Sciatic nerve (tissue), 2 donors: ENCODE results near the gene SERPINB11. TPM values are rescaled to one million over a fixed set of nuclear protein-coding genes. Genes with fewer than 3 reads are reported as not detected.
"Not testable (repeated sequence)": the region's sequence is repeated elsewhere in the genome, so short reads cannot be mapped to it uniquely, and the experiment has no call there.

Source experiments
- ATAC-seq: fragments of 200-7000 bp; cut with Tn5 transposase; one replicate; pipeline ENCODE4 v1.9.1; 2020; ENCODE audit warnings: mild to moderate bottlenecking, moderate library complexity
- DNase-seq: peaks from one replicate; pipeline ENCODE4 v3.0.0-alpha.2; 2020; ENCODE audit warnings: low spot score
- intact Hi-C: fragments of 100-400 bp; cut with DNase I; formaldehyde crosslinking; loops from one replicate; pipeline ENCODE4 v1.14.2; 2022
- total RNA-seq: library from RNA; stranded (reverse); fragmentation: NEBNext Ultra II Directional; extraction: Animal tissue kit (Norgen Biotek cat#: 25700); gene quantifications from one replicate; pipeline ENCODE4 v1.2.1, GENCODE V29; 2021
- donor health status: DM: no; HTN: no; CAD: no.
- donor health status: DM: no; HTN: no; CAD: no.

Gene SERPINB11
- total RNA-seq, 1 donor from 2014 or later: not detected

DNA sequence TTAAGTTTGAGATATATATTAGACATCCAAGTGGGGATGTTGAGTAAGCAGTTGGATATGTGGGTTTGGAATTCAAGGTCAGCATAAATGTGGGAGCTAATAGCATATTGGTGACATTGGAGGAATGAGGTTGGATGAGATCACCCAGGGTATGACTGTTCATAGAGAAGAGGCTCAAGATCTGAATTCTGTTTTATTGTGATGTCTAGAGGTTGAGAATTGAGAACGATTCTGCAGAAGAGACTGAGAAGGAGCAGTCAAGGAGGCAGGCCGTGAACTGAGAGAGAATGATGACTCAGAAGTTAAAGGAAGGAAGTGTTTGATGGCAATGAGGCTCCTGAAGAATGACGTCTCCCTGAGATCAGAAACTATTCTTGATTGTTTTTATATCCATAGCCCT, 5.9 kb downstream of the SERPINB11 start:
- no peak for ATAC-seq
- intact Hi-C loops: no loop called here
- no peak for DNase-seq

DNA sequence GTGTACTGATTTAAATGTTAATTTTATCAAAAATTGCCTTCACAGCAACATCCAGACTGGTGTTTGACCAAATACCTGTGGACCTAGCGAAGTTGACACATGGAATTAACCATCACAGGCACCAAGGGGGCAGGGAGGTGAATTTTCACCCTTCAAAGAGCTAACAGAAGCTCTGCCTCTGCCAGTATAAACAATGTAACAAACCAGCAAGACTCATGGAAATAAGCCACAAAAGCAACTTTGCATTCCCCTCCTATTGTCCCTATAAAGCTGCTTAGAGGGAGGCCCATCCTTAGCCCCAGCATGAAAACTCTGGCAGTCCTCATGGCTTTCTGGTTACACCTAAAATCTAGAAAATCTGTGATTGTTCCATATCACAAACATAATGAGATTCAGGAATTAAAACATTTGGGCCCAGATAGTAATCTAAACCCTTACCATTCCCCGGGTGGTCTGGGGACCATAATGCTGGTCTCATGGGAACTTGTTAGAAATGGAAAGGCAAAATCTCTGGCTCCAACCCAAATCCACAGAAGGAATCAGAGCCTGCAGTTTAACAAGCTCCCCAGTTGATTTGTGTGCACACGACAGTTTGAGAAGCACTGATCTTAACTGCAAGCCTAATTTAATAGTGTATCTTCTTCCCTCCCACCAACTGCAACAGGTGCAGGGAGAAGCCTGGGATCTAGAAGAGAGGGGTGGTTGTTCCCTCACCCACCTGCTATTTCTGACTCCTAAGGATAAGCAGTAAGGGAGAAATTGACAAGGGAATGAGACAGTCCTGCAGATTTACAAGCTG, 23.1 kb downstream of the SERPINB11 start:
- no peak for DNase-seq
- ATAC-seq: no peak

DNA sequence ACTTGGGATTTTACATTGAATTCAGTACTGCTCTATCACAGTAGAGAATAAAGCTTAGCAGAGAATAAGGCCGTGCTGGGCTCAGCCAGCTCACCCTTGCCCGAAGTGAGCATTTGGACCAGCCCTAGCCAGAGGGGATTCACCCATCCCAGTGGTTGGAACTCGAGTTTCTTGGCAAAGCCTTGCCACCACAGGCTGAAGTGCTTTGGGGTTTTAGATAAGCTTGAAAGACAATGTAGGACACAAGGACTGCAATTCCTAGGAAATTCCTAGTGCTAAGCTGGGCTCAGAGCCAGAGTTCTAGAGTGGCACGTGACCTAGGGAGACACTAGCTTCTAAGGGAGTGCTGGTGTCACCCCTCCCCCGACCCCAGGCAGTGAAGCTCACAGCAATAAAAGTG, 28.0 kb downstream of the SERPINB11 start:
- DNase-seq (no peak), ATAC-seq (no peak)
- intact Hi-C loops: no loop called here

More for the DNA sequence above, 23.1 kb downstream of the SERPINB11 start:
- intact Hi-C loops: no loop called here

DNA sequence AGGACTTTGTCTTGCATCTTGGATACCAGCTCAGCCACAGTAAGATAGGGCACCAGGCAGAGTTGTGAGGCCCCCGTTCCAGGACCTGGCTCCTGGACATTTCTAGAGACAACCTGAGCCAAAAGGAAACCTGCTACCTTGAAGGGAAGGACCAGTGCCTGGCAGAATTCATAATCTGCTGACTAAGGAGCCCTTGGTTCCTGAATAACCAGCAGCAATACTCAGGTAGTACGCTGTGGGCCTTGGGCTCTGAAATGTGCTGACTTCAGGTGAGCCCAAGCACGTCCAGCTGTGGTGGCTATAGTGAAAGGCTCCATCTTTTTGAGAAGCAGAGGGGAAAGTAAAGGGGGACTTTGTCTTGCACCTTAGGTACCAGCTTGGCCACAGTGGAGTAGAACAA, 28.5 kb downstream of the SERPINB11 start:
- intact Hi-C loops: no loop called here
- no peak for DNase-seq
- no peak for ATAC-seq

DNA sequence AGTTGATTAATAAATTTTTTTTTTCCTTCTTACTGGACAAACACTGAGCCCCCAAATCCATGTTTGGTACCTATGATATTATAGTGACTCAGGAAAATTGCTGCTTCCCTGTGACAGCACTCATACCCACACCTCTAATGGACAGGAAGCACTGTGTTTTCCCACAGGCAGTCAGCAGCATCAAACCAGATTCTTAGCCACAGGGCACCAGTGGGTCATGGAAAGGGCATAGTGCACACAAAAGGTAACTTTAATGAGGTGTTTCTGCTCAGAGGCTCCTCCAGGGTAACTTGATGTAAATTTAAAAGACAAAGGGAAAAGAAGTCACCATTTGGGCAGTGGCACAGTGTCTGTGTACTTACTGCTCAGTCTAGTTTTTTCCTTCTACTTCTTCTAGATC, 34.1 kb downstream of the SERPINB11 start:
- ATAC-seq: no peak
- no peak for DNase-seq
- intact Hi-C loops: no loop called here

DNA sequence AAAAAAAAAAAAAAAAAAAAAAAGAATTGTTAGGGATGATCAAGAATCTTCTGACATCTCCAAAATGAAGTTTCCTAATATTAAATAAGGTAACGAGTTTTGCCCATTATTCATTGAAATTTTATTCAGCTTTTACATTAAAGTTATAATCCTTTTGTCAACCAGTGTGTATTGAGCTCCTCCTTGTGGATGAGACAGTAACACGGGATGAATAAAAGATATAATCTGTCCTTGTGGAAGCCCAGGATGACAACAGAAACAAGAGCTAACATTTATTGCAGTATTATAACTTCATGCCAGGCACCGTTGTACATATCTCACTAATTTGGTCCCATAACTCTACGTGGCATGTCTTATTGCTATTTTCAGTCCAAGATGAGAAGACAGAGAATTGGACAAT, 39.0 kb downstream of the SERPINB11 start:
- DNase-seq: no peak
- ATAC-seq: no peak
- intact Hi-C loops: no loop called here

DNA sequence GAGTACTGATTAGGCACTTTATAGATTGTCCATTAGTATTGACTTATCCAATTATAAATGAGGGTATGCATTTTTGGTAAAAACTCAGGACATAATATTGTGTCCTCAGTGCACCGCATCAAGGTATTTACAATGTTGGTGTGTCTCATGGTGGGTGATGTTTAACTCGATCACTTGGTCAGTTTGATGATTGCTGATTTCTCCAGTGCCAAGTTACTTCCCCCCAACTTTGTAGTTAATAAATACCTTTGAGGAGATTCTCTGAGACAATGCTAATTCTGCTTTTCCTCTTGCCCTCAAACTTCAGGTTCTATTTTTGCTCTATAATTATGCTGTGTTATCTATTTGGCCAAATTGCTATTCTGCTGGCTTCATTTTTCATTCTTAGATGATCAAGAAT, 44.2 kb downstream of the SERPINB11 start:
- intact Hi-C loops: no loop called here
- no peak for DNase-seq
- no peak for ATAC-seq

DNA sequence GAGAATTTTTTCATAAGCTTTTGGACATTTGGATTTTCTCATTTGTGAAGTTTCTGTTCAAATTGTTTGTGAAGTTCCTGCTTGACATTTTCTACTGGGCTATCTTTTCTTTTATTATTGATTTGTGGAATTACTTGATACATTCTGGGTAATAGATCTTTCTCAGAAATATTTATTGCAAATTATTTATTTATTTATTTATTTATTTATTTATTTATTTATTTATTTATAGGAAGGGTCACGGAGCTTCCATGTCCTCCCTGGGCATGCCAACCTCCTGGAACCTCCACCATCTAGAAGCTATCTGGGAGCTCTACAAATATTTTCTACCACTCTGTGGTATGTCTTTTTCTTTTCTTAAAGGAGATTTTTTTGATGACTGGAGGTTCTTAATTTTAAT, 46.7 kb downstream of the SERPINB11 start:
- intact Hi-C loops: no loop called here
- ATAC-seq: no peak
- DNase-seq: no peak

DNA sequence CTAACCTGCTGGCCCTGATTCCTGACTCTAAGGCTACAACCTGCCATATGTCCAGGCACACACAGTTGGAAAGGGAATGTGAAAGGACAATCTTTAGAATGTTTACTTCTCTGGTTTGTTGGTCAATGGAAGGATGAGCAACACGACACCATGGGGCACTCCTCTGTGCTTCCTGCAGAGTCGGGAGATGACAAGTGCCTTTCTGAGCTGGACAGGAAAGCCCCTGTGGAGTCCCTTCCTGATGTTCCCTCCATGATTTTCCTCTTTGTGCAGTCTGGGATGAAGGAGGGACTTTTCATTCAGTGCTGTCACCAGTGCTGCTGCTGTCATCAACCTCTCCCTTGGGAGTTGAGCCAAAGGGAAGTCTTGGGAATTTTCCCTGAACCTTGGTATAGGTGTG, 49.9 kb downstream of the SERPINB11 start:
- no peak for DNase-seq
- intact Hi-C loops: no loop called here
- ATAC-seq: no peak

DNA sequence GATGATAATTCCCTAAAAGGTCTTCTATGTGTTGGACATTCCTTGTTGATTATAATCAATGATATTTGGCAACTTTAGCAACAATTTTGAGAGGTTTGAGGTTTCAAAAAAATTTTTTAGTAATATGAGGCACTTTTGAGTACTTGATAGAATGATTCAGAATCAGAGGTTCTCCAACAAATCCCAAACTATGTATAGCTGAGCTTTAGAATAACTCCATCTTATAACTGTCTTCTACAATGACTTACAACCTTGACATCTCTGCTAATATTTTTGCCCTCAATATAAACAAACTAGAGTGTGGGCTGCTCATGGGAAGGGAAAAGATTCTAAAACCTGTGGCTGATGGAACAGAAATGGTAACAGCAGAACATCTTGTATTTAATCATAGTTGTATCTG, 50.9 kb downstream of the SERPINB11 start:
- ATAC-seq: no peak
- intact Hi-C loops: no loop called here
- DNase-seq: no peak

DNA sequence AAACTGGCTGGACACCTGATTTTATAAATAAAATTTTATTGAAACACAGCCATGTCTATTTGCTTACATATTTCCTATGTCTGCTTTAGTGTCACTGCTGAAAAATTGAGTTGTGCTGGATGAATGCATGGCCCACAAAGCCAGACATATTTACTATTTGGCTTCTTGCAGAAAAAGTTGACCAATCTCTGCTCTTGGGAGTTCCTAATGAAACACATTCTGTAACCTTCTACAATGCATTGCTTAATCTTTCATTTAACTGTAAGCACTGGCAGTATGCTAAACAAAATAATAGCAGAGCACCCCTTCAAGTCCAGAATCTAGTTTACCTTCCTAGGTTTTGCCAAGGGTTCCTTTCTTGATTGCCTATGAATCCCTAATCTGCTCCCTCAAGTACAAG, 54.8 kb downstream of the SERPINB11 start:
- DNase-seq (no peak), ATAC-seq (peak; percentile 52)
- intact Hi-C loops: no loop called here

DNA sequence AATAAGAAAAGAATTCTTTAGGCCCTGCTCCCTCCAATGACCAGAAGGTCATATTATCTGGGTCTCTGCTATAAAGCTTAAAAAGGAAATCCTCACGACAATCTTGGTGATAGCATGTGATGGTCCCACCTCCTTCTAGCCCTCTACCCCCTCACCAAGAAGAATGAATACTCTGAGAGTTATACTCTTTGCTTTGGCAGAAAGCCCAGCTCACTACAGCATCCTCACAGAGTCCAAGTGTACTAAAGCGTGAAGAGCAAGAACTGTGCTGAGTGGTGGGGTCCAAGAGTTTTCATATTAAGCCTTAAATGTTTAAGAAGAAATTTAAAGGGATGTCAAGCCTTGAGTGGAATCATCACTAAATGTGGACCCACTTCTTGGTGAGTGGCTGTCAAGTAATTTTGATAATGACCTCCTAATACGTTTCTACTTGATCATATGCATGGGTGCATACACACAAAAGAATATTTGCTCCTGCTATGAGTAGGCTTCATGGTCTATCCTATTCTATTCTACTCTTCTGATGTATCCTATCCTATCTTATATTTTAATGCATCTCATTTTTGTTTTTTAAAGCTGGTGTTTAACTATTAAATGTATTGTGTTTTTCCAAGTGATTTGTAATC, 56.0 kb downstream of the SERPINB11 start:
- intact Hi-C loops: no loop called here
- DNase-seq: no peak
- no peak for ATAC-seq

DNA sequence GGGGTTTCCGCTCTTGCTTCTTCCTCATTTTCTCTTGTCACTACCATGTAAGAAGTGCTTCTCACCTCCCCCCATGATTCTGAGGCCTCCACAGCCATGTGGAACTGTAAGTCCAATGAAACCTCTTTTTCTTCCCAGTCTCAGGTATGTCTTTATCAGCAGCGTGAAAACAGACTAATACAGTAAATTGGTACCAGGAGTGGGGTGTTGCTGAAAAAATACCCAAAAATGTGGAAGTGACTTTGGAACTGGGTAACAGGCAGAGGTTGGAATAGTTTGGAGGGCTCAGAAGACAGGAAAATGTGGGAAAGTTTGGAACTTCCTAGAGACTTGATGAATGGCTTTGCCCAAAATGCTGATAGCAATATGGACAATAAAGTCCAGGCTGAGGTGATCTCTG, 57.0 kb downstream of the SERPINB11 start:
- intact Hi-C loops, DNase-seq, ATAC-seq: not testable (repeated sequence)

DNA sequence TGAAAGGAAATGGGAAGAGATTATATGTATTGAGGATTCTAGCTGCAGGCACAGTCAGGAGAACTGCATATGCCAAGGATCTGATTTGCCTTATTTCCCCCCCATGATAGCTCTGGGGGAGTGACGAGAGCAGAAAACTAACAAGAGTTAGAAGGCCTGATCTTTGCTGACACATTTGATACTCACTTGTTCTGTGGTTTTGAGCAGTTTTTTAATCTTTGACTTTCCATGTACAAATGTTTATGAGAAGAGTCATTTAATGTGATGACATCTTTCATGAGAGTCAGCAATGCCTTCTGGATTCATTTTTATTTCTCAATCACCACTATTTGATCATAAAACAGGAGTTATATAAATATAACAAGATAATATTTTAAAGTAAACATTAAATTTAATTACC, 59.8 kb downstream of the SERPINB11 start:
- intact Hi-C loops: no loop called here
- ATAC-seq (no peak), DNase-seq (no peak)

DNA sequence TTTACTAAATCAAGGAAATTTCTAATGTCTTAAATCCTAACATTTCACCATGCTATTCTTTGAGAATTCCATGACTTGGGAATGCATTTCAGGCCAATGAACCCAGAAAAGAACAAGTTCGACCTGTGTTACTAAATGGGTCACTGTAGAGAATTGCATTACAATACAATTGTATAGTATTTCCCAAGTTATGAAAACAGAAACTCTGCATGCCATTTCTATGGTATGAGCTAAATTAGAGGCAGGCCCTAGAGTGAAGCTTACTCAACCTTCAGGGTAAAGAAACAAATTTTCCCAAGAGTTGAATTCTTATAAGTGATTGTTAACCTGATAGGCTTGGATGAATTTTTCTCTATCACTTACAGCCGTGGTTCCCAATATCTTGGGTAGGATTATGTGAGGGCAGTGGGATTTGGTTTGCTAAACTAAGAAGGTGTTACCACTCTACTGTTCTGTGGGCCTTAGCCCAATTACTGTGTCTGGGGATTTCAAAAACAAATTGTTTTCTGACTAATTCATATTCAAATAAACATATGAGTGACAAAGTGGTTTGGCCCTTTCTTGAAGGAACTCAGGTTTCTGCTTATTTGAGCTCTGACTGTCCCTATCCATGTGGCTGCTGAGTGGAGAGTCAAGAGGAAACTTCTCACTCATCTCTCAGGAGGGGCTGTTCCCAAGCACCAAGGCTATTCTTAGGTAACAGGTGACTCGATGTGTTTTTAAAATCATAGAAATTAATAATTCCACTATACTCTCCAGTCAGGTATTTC, 61.3 kb downstream of the SERPINB11 start:
- DNase-seq (no peak), ATAC-seq (no peak)
- intact Hi-C loops: no loop called here

DNA sequence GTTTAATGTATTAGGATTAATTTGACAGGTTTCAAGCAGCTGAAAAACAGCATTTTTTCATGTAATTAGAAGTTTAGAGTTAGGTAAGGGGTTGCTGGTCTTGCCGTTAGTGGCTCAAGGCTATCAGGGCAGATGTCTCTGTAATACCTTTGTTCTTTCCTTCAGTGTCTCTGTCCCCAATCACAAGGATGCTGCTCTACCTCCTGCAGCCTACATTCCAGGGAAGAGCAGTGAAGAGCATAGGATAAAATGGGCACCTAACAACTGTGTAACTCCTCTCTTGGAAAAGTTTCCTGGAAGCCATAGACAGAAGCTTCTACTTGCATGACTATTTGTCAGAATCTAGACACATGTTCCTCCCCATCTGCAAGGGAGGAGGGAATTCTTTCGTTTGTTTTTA, 63.1 kb downstream of the SERPINB11 start:
- DNase-seq (no peak), ATAC-seq (no peak)
- intact Hi-C loops: no loop called here
